HL-60 (cell line): ENCODE measurements around the gene ABCC4.

Experiments
- DNase-seq, 2 experiments: peaks; one replicate each; pipeline ENCODE4 v3.0.0-alpha.2; 2010 to 2020; ENCODE audit warnings: low read depth in 1 of 2, low spot score in 1 of 2
- H3K27ac ChIP-seq: fragments of 250-450 bp; sonication (Bioruptor Pico); replicated peaks from 2 replicates; pipeline ENCODE4 v1.5.1; 2020; ENCODE audit warnings: mild to moderate bottlenecking, moderate library complexity
- H3K27me3 ChIP-seq: fragments of 250-450 bp; sonication (Bioruptor Pico); 2 replicates; pipeline ENCODE4 v1.5.1; 2021; ENCODE audit warnings: mild to moderate bottlenecking, moderate library complexity; ENCODE audit not compliant: insufficient read depth, poor library complexity, severe bottlenecking
- H3K4me3 ChIP-seq: replicated peaks from 2 replicates; pipeline ENCODE4 v1.5.1; 2011; ENCODE audit warnings: mild to moderate bottlenecking, control low read depth, low read length; ENCODE audit not compliant: insufficient read depth
- CTCF ChIP-seq: IDR thresholded peaks from one replicate; pipeline ENCODE4 v1.5.1; 2011; ENCODE audit warnings: low read length, control low read depth, inconsistent platforms; ENCODE audit not compliant: insufficient read depth
- GABPA ChIP-seq: IDR thresholded peaks from 2 replicates; pipeline ENCODE4 v1.6.1; 2012; ENCODE audit warnings: low read depth
- POLR2AphosphoS5 ChIP-seq: IDR thresholded peaks from 2 replicates; pipeline ENCODE4 v1.6.1; 2012; ENCODE audit warnings: low read depth
- REST ChIP-seq: IDR thresholded peaks from 2 replicates; pipeline ENCODE4 v1.6.1; 2012; ENCODE audit warnings: low read depth; ENCODE audit not compliant: insufficient replicate concordance
- SPI1 ChIP-seq: IDR thresholded peaks from 2 replicates; pipeline ENCODE4 v1.6.1; 2012; ENCODE audit warnings: low read depth, mild to moderate bottlenecking, borderline replicate concordance

Gene ABCC4

GRCh38 chr13:95217920-95218830, 83.1 kb downstream of the ABCC4 start:
- DNase-seq: no peak
- no peak for TF ChIP-seq POLR2AphosphoS5
- TF ChIP-seq CTCF: no peak
- no peak for TF ChIP-seq SPI1
- TF ChIP-seq GABPA: no peak
- no peak for TF ChIP-seq REST
- Histone ChIP-seq H3K27ac (no peak overlapping the region), H3K27me3 (no peaks in the 10 kb centered on the region), H3K4me3 (no peak overlapping the region)

- no peak for TF ChIP-seq POLR2AphosphoS5
- TF ChIP-seq GABPA: no peak
- TF ChIP-seq SPI1: no peak
- no peak for TF ChIP-seq REST
- no peak for TF ChIP-seq CTCF
- Histone ChIP-seq H3K4me3 (no peak overlapping the region), H3K27ac (no peak overlapping the region), H3K27me3 (no peaks in the 10 kb centered on the region)
- DNase-seq: no peak
Measured at GRCh38 chr13:95216182-95216581, 85.1 kb downstream of the ABCC4 start.

- TF ChIP-seq REST (no peak), SPI1 (peak; percentile 77)
- H3K27ac ChIP-seq: peak overlapping the region; percentile 17; the same call in 1 of the 2 replicates
- peak in 1 of 2 experiments; percentile 42 for DNase-seq
- H3K27me3 ChIP-seq: no peaks in the 10 kb centered on the region
- H3K4me3 ChIP-seq: no peak overlapping the region
Measured at GRCh38 chr13:95212983-95213850, 88.0 kb downstream of the ABCC4 start.
